Measurements from ENCODE around the gene CARS2. TPM values are rescaled to one million over a fixed set of nuclear protein-coding genes. Genes with fewer than 3 reads are reported as not detected.

Gene CARS2
- total and polyA plus RNA-seq, 2 donors (not counting 3 experiments of a cell fraction or from before 2014, with no cell fraction given): 42.0 to 51.2 TPM

DNA sequence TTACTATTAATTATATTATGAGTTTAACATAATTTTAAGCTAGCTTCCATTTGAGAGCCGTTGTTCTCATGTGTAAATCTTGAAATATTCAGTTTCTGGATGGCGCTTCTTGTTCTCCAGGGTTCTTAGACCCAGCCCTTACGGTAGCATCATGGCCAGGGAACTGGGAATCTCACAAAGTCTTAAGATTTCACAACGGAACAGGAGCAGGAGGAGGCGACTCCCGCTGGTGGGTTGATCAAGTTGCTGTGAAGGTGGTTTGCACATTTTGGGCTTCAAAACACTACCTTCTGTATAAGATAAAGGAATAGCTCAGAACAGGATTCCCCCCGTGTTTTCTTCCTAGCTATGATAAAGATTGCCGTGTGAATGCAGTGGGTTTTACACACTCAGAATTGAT is 87.7 kb downstream of the CARS2 start:
- ChIA-PET POLR2A (interaction anchor here (1.4 kb wide), 1 partner anchor 97 kb away, joined by 3 read pairs; no protein-coding TSS in a partner anchor), CTCF (interaction anchor here (1.9 to 2.4 kb wide), 2 partner anchors 25 to 1826 kb away, joined by 5 to 9 read pairs; no protein-coding TSS in a partner anchor)
- no peak for DNase-seq (ENCODE audit: low read depth, low spot score)
- no peak overlapping the region for H3K4me2 ChIP-seq (ENCODE audit: insufficient read depth, low read length)
- no peak overlapping the region for H3K4me3 ChIP-seq (replicated peaks in 1 of 3; ENCODE audit: insufficient read depth in 1 of 3, low read depth in 1 of 3, low read length in 3 of 3)
- no peak overlapping the region for H3K9ac ChIP-seq (replicated peaks; ENCODE audit: extremely low read depth, insufficient read depth, low read length)
- peaks cover 0 to 5% of the 10 kb centered on the region in 2 experiments for H3K36me3 ChIP-seq (ENCODE audit: control insufficient read depth in 2 of 2, extremely low read depth in 1 of 2, insufficient read depth in 2 of 2, low read length in 2 of 2)
- H3K9me1 ChIP-seq (replicated peaks; ENCODE audit: control insufficient read depth, extremely low read depth, insufficient read depth, low read length): no peaks in the 10 kb centered on the region
- H4K20me1 ChIP-seq (replicated peaks; ENCODE audit: control insufficient read depth, extremely low read depth, insufficient read depth, low read length): no peaks in the 10 kb centered on the region
- BruUV-seq (replicated peaks): no TSS peak
- H3K9me3 ChIP-seq (replicated peaks; ENCODE audit: control insufficient read depth, insufficient read depth, low read length): no peaks in the 10 kb centered on the region
- intact Hi-C loops (cut with micrococcal nuclease) (no loop called here), dilution Hi-C loops (cut with MboI; ENCODE audit: extremely low pct_ligation_motif_present, low sequenced_read_pairs) (no loop called here)
- H3K27ac ChIP-seq (ENCODE audit: insufficient read depth, low read depth, low read length): no peak overlapping the region
- no peak for FAIRE-seq
- TF ChIP-seq MAX (IDR thresholded peaks at IDR 0.05; ENCODE audit: insufficient read depth, insufficient read length) (no peak), POLR2A (IDR thresholded peaks at IDR 0.05; ENCODE audit: low read depth, low read length) (no peak), GATA2 (IDR thresholded peaks at IDR 0.05; ENCODE audit: insufficient read depth, insufficient read length, low read depth, low read length) (no peak), MYC (IDR thresholded peaks at IDR 0.05; ENCODE audit: low read depth, low read length) (no peak), CTCF (IDR thresholded peaks at IDR 0.05; ENCODE audit: extremely low read depth in 1 of 2, insufficient read depth in 1 of 2, low read depth in 1 of 2, low read length in 2 of 2) (no peak), EZH2 (IDR thresholded peaks at IDR 0.05; ENCODE audit: borderline replicate concordance, low read depth, low read length, severe bottlenecking) (no peak), FOS (IDR thresholded peaks at IDR 0.05; ENCODE audit: borderline replicate concordance, insufficient read depth, low read length) (no peak)
- no peak overlapping the region for H2AFZ ChIP-seq (ENCODE audit: low read depth, low read length)
- H3K27me3 ChIP-seq (ENCODE audit: control insufficient read depth in 2 of 2, insufficient read depth in 2 of 2, low read length in 2 of 2): no peaks in the 10 kb centered on the region
- peaks cover 73% of the 10 kb centered on the region for H3K79me2 ChIP-seq (ENCODE audit: control insufficient read depth, insufficient read depth, low read length)
- peaks cover 20% of the 10 kb centered on the region for H3K4me1 ChIP-seq (ENCODE audit: control insufficient read depth, extremely low read depth, insufficient read depth, low read length)
